ENCODE data around the gene KIAA0825.

GRCh38 chr5:94667937-94668336 lies 49.5 kb upstream of the KIAA0825 start:
- TF ChIP-seq ZNF384 (IDR thresholded peaks at IDR 0.05) (no peak), ARNT (IDR thresholded peaks at IDR 0.05) (no peak), FOXA1 (IDR thresholded peaks at IDR 0.05) (no peak), NFRKB (IDR thresholded peaks at IDR 0.05) (no peak), SUZ12 (IDR thresholded peaks at IDR 0.05) (no peak)
